Cardiac muscle cell (in vitro differentiated cells and primary cell): ENCODE measurements around the gene CEP85L. TPM values are rescaled to one million over a fixed set of nuclear protein-coding genes. Genes with fewer than 3 reads are reported as not detected.
A peak's percentile ranks its signal among the peaks of the same experiment; 100 is the strongest.

Experiments used
- DNase-seq, 2 donors: peaks; one replicate each; pipeline versions ENCODE4 v3.0.0 to v3.0.0-alpha.2; 2010 to 2017; ENCODE audit warnings: low read depth in 1 of 2, low spot score in 1 of 2
- H3K27ac ChIP-seq: fragments of 200-600 bp; sonication (generic); 2 replicates; pipeline ENCODE4 v1.5.1; 2016
- H3K27me3 ChIP-seq: fragments of 200-600 bp; sonication (generic); 2 replicates; pipeline ENCODE4 v1.6.0; 2016; ENCODE audit warnings: control low read depth
- H3K36me3 ChIP-seq: fragments of 200-600 bp; sonication (generic); 2 replicates; pipeline ENCODE4 v1.5.1; 2016; ENCODE audit warnings: control low read depth
- H3K4me1 ChIP-seq: fragments of 200-600 bp; sonication (generic); 2 replicates; pipeline ENCODE4 v1.8.1; 2017; ENCODE audit warnings: low read depth, mild to moderate bottlenecking, mixed run types
- H3K4me3 ChIP-seq: fragments of 200-600 bp; sonication (generic); 2 replicates; pipeline ENCODE4 v1.5.1; 2016; ENCODE audit warnings: mild to moderate bottlenecking
- H3K9me3 ChIP-seq: fragments of 200-600 bp; sonication (generic); 2 replicates; pipeline ENCODE4 v1.5.1; 2017; ENCODE audit warnings: low read depth, mild to moderate bottlenecking, control low read depth
- CTCF ChIP-seq: IDR thresholded peaks from 2 replicates; pipeline ENCODE4 v1.5.1; 2012; ENCODE audit warnings: low read depth, mild to moderate bottlenecking, low read length
- polyA plus RNA-seq: library from polyadenylated mRNA; unstranded; fragments of >200 nt; fragmentation: Nextera tagmentation; extraction: Ambion mirVana; gene quantifications from 2 replicates; pipeline ENCODE4 v1.2.1, GENCODE V29; 2016
- total RNA-seq: library from RNA; depleted of rRNA; stranded (reverse); fragments of >200 nt; gene quantifications from 2 replicates; pipeline ENCODE4 v1.2.3, GENCODE V29; 2016

The CEP85L gene
- total and polyA plus RNA-seq, 2 experiments from 2014 or later, result 7.9 to 20.0 TPM

GRCh38 chr6:118667988-118668387 is 16.6 kb upstream of the CEP85L start:
- no peaks in the 10 kb centered on the region for H3K27me3 ChIP-seq
- no peaks in the 10 kb centered on the region for H3K4me1 ChIP-seq
- no peak overlapping the region for H3K4me3 ChIP-seq
- H3K36me3 ChIP-seq, result no peaks in the 10 kb centered on the region
- H3K9me3 ChIP-seq, result no peaks in the 10 kb centered on the region
- peak in 1 of 2 donors; percentile 13 for DNase-seq
- H3K27ac ChIP-seq, result no peak overlapping the region
- no peak for TF ChIP-seq CTCF

- Histone ChIP-seq H3K27ac (no peak overlapping the region), H3K4me3 (no peak overlapping the region), H3K36me3 (no peaks in the 10 kb centered on the region), H3K4me1 (peaks cover 5% of the 10 kb centered on the region), H3K9me3 (no peaks in the 10 kb centered on the region), H3K27me3 (no peaks in the 10 kb centered on the region)
- DNase-seq, result no peak
- TF ChIP-seq CTCF, result no peak
These were observed 13.6 kb upstream of the CEP85L start for GRCh38 chr6:118665011-118665410.

- no peaks in the 10 kb centered on the region for H3K9me3 ChIP-seq
- H3K4me3 ChIP-seq, result no peak overlapping the region
- H3K27me3 ChIP-seq, result no peaks in the 10 kb centered on the region
- DNase-seq, result no peak
- peaks cover 13% of the 10 kb centered on the region for H3K4me1 ChIP-seq
- TF ChIP-seq CTCF, result no peak
- no peak overlapping the region for H3K27ac ChIP-seq
- H3K36me3 ChIP-seq, result no peaks in the 10 kb centered on the region
These were observed 12.9 kb upstream of the CEP85L start for GRCh38 chr6:118663993-118664985.

- H3K9me3 ChIP-seq, result no peaks in the 10 kb centered on the region
- TF ChIP-seq CTCF, result no peak
- H3K27ac ChIP-seq, result no peak overlapping the region
- no peaks in the 10 kb centered on the region for H3K36me3 ChIP-seq
- no peak for DNase-seq
- peaks cover 13% of the 10 kb centered on the region for H3K4me1 ChIP-seq
- no peak overlapping the region for H3K4me3 ChIP-seq
- H3K27me3 ChIP-seq, result no peaks in the 10 kb centered on the region
These were observed 10.4 kb upstream of the CEP85L start for GRCh38 chr6:118661831-118662230.

GRCh38 chr6:118660218-118660569 is 8.8 kb upstream of the CEP85L start:
- TF ChIP-seq CTCF, result no peak
- peak; percentile 28 to 83 for DNase-seq
- H3K4me3 ChIP-seq, result no peak overlapping the region
- no peak overlapping the region for H3K27ac ChIP-seq
- H3K27me3 ChIP-seq, result no peaks in the 10 kb centered on the region
- H3K36me3 ChIP-seq, result no peaks in the 10 kb centered on the region
- H3K4me1 ChIP-seq, result peaks cover 13% of the 10 kb centered on the region
- H3K9me3 ChIP-seq, result no peaks in the 10 kb centered on the region
